HG03432 (cell line): Measurements from ENCODE around the gene GLRX3.
A peak's percentile ranks its signal among the peaks of the same experiment; 100 is the strongest.
"Not testable (repeated sequence)": the region's sequence is repeated elsewhere in the genome, so short reads cannot be mapped to it uniquely, and the experiment has no call there.

Experiments used
- ATAC-seq: cut with Tn5 transposase; IDR thresholded peaks from one replicate; pipeline ENCODE4 v1.9.1; 2021; ENCODE audit warnings: mild to moderate bottlenecking, moderate library complexity; ENCODE audit not compliant: unreplicated experiment

GLRX3 gene

GRCh38 chr10:130188195-130189175, 52.3 kb downstream of the GLRX3 start:
- ATAC-seq, result no peak

DNA sequence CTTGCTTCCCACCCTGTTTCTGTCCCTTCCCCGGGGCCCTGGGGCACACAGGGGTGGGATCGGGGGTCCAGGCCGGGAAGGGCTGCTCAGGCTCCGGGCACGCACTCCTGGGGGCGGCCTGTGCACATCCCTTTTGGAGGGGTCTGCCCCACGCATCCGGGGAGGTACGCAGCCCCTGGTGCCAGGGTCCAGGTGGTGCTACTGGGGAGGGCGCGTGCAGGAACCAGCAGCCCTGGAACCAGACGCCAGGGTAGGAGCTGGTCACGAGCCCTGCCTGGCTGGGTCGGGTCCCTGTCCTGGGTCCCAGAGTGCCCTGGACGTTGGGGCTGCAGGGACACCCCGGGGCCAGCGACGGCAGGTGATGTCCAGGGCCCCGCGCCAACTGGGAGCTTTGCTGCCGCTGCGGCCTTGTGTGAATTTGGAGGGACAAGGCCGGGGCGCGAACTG, 53.4 kb downstream of the GLRX3 start:
- ATAC-seq, result no peak

DNA sequence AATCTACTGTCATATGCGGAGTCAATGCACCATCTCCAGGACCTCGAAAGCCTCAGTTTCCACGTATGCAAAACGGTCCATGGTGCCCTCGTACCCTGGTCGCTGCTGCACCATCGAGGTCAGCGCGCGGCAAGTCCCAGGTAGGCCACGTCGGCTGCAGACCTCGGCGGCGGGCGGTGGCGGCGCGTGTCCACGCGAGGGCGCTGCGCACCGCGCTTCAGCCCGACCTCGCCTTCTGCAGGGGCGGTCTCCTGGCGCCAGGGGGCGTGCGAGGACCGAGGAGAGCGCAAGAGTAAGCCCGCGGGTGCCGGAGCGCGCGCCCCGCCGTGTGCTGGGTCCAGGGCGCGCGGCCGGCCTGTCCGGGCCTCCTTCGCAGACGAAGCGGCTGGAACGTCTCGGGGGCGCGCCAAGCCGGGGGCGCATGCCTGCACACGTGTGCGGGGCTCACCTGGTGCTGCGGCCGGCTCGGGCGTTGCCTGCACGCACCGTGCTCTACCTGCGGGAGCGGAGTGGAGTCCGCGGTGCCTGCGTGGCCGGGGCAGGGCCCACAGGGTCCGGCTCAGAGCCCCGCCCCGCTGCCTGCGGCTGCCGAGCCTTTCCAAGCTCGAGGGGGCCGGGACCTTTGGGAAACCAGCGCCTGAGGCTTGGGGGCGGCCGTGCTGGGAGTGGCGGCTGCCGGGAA, 54.0 kb downstream of the GLRX3 start:
- ATAC-seq, result peak; percentile 95

GRCh38 chr10:130190737-130191115, 54.5 kb downstream of the GLRX3 start:
- peak; percentile 3 for ATAC-seq

DNA sequence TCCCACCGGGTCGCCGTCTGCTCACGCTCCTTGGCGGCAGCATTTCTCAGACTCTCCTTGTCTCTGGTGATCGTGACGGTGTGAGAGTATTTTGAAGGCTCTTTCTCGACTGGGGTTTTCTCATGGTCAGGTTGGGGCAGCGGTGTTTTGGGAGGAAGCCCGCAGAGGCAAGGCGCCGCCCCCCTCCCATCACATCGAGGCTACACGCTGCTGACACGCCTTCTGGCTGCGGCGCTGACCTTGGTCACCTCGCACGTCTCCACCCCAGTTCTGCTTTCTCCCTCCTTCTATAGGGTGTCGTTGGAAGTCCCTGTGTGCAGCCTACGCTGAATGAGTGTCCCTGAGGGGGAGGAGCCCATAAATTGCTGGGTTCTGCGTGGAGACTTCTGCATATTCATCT, 55.2 kb downstream of the GLRX3 start:
- no peak for ATAC-seq

DNA sequence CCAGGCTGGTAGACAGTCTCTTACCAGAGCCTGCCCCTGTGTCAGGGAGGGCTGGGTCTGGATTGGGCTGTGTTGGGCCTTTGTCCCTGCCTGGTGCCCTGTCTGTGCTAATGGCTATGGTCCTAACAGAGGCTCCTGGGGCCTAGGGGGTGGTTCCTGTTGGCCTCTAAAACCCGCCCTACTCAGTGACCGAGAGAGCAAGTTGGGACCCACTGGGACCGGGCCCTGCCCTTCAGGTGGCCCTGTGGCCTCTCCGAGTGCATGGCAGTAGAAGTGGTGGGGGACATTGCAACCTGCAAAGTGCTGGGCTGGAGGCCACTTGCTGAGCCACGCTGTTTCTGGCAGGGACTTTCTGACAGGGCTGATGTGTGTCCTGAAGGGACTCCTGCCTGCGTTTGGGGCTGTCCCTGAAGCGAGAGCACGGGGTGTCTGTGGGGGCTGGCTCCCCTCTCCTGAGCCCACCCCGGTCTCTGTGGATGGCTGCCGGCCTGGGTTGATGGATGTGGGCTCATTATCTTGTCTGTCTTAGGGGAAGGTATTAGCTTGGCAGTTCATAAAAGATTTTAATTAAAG, 56.2 kb downstream of the GLRX3 start:
- no peak for ATAC-seq

GRCh38 chr10:130193033-130193432, 56.8 kb downstream of the GLRX3 start:
- no peak for ATAC-seq

- no peak for ATAC-seq
Measured at GRCh38 chr10:130193493-130194193, 57.5 kb downstream of the GLRX3 start.

- ATAC-seq, result no peak
Measured at GRCh38 chr10:130194194-130194990, 58.2 kb downstream of the GLRX3 start.

DNA sequence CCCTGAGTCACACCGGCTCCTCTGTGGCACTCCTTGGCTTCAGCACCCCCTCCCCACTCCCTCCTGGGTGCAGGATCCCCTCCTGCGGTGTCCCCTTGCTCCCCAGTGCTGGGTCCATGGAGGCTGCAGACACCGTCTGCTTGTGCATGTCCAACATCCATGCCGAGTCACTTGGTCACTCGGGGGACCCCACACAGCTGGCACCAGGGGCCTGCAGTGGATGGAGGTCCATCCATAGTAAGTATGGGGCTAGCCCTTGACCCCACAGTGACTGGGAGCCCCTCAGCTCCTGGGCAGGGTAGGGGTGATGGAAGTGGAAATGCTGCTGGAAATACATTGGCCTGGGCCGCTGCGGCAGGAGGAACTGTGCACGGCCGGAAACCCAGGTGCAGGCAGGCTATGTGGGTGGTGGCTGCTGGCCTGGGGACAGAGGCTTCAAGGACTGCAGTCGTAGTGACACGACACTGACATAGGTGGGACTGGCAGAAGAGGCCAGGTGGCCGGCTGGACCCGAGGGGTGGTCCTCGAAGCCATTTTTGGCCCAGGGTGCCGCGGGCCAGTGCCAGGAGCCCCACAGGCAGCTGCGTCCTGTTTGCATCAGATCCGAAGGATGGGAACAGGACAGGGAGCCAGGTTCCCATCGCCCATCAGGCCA, 58.9 kb downstream of the GLRX3 start:
- ATAC-seq, result no peak

DNA sequence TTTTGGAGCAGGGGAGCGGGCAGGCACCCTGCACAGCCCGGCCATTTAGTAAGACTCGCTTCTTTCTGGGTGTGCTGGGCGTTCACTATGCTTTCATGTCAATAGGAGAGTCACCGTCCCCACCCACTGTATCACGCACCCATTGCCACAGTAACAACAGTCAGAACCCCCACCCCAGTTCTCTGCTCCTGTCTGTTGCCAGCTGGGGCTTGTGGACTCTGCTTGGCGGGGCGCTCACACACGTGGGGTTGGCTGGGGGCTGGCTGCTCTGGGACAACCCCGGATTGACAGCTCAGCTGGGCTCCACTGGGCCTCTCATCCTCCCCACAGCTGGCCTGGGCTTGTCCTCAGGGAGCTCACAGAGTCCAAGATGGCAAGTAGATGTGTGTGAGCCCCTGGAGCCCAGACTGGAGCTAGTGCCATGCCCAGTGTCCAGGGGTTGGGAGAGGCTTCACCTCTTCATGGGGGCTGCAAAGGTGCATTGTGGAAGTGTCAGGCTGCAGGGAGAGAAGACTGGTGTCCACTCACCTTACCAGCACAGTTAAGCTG, 59.6 kb downstream of the GLRX3 start:
- no peak for ATAC-seq

DNA sequence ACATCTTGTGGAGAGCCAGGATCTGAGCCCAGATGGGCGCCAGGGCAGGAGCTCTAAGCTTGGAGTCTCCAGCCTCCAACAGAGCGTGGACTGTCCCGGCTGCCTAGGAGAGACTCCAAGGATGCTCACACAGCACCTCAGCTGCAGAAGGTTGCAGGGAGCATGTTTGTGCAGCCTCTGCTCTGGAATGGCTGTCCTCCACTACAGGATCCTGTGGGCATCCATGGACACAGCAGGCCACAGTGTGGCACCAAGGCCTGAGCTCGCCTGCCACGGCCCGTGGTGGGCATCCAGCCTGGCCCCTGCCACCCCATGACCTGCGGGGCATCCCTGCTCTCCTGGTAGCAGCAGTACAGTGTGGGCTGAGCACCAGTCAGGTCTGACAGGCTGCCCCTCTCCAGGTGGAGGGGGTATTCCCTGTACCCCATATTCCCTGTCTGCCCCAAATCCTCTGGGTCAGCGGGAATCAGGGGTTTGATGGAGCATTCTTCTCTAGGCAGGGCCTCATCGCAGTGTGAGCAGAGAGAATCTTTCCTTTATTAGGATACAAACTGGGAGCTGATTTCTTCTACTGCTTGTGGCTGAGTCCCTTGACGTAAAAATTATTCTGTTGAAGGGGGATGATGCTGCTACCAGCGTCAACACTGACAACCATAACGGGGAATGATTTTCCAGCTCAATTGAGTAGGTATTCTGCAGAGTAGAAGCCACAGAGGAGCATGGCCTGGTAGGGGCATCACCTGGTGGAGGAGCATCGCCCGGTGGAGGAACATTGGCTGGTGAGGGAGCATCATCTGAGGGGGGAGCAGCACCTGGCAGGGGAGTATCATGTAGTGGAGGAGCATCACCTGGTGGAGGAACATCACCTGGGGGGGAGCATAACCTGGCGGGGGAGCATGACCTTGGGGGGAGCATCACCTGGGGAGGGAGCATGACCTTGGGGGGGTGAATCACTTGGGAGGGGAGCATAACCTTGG, 60.6 kb downstream of the GLRX3 start:
- ATAC-seq, result no peak

- no peak for ATAC-seq
Measured at GRCh38 chr10:130198651-130199050, 62.5 kb downstream of the GLRX3 start.

GRCh38 chr10:130200179-130201042, 64.2 kb downstream of the GLRX3 start:
- no peak for ATAC-seq

- no peak for ATAC-seq
Measured at GRCh38 chr10:130201043-130201380, 64.8 kb downstream of the GLRX3 start.

DNA sequence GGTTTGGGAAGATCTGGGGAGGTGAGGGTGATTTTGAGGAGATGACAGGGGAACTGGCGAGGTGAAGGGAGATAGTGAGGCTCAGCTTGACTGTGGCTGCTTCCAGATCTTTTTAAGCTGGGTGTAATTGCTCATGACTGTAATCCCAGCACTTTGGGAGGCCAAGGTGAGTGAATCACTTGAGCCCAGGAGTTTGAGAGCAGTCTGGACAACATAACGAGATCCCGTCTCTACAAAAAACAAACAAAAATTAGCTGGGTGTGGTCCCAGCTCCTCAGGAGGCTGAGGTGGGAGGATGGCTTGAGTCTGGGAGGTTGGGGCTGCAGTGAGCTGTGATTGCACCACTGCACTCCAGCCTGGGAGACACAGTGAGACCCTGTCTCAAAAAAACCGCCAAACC, 66.0 kb downstream of the GLRX3 start:
- not testable (repeated sequence) for ATAC-seq

GRCh38 chr10:130202984-130203621, 66.9 kb downstream of the GLRX3 start:
- ATAC-seq, result no peak
